ENCODE data around the gene VEGFC. TPM values are rescaled to one million over a fixed set of nuclear protein-coding genes. Genes with fewer than 3 reads are reported as not detected.

VEGFC gene
- polyA plus RNA-seq (2011; rRNA removed) (30.1 and 31.0 TPM in 2 replicates), polyA minus RNA-seq (2011; rRNA and poly(A)+ RNA removed) (35.3 and 35.7 TPM in 2 replicates)

- no peaks in the 10 kb centered on the region for H3K9me3 ChIP-seq (ENCODE audit: control insufficient read depth, insufficient read depth, low read length)
- TF ChIP-seq, protein P1, sequence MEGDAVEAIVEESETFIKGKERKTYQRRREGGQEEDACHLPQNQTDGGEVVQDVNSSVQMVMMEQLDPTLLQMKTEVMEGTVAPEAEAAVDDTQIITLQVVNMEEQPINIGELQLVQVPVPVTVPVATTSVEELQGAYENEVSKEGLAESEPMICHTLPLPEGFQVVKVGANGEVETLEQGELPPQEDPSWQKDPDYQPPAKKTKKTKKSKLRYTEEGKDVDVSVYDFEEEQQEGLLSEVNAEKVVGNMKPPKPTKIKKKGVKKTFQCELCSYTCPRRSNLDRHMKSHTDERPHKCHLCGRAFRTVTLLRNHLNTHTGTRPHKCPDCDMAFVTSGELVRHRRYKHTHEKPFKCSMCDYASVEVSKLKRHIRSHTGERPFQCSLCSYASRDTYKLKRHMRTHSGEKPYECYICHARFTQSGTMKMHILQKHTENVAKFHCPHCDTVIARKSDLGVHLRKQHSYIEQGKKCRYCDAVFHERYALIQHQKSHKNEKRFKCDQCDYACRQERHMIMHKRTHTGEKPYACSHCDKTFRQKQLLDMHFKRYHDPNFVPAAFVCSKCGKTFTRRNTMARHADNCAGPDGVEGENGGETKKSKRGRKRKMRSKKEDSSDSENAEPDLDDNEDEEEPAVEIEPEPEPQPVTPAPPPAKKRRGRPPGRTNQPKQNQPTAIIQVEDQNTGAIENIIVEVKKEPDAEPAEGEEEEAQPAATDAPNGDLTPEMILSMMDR (IDR thresholded peaks at IDR 0.05; ENCODE audit: low read depth, low read length): no peak
- peak within 1 kb of the TSS; percentile 77 for H3K27ac ChIP-seq (ENCODE audit: low read depth, low read length)
- peak within 1 kb of the TSS; percentile 85 for H3K4me3 ChIP-seq (ENCODE audit: low read depth, low read length)
- CTCF ChIA-PET: interaction anchor here (0.6 to 4.6 kb wide), 9 partner anchors 10 to 690 kb away, joined by 3 to 32 read pairs (median 3); no protein-coding TSS in a partner anchor
- POLR2A ChIA-PET: interaction anchor here (0.6 to 3.6 kb wide), 8 partner anchors 10 to 369 kb away, joined by 3 to 18 read pairs (median 4); no protein-coding TSS in a partner anchor
- no peak for DNase-seq (ENCODE audit: low read depth, low spot score)
- H3K27me3 ChIP-seq (ENCODE audit: control insufficient read depth, insufficient read depth, low read length): no peaks in the 10 kb centered on the region
These were observed at the start of gene VEGFC for GRCh38 chr4:176792326-176793059. VEGFC (minus strand) TSS chr4:176792922; CDS start chr4:176792311, 611 bp downstream.

DNA sequence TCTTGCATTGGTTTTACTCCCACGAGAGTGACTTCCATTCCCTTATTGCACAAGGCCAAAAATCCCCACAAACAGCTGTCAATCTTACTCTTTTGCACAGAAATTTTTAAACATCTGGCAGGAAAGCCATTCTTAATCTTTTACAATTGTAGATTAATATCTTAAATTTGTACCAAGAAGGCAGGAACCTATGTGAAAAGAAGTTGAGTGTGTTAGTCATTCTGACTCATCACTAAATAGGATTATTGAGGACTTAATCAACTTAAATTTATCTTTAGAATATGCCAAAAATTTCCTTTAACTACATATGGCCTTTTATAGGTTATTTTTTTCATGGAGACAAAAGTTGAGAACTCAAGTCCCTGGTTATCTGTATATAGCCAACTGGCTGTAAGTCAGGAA lies 49.0 kb upstream of the VEGFC start:
- ChIA-PET POLR2A (no interaction called here), CTCF (no interaction called here)
- H3K9me3 ChIP-seq (ENCODE audit: control insufficient read depth, insufficient read depth, low read length): peaks cover 6% of the 10 kb centered on the region; the same call in 1 of the 2 replicates
- no peaks in the 10 kb centered on the region for H3K27me3 ChIP-seq (ENCODE audit: control insufficient read depth, insufficient read depth, low read length)
- H3K4me3 ChIP-seq (ENCODE audit: low read depth, low read length): no peak overlapping the region
- TF ChIP-seq, protein P1 (IDR thresholded peaks at IDR 0.05; ENCODE audit: low read depth, low read length): no peak
- H3K27ac ChIP-seq (ENCODE audit: low read depth, low read length): no peak overlapping the region
- peak; percentile 26 for DNase-seq (ENCODE audit: low read depth, low spot score)

DNA sequence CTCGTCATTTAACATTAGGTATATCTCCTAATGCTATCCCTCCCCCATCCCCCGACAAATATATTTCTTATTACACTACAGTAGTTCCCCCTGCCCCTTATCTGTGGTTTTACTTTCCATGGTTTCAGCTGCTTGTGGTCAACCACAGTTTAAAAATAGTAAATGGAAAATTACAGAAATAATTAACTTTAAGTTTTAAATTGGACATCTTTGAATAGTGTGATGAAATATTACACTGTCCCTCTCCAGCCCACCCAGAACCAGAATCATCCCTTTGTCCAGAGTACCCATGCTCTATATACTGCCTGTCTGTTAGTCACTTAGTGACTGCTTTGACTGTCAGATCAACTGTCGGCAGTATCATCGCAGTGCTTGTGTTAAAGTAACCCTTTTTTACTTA lies 47.4 kb upstream of the VEGFC start:
- DNase-seq (ENCODE audit: low read depth, low spot score): no peak
- Histone ChIP-seq H3K27me3 (ENCODE audit: control insufficient read depth, insufficient read depth, low read length) (no peaks in the 10 kb centered on the region), H3K4me3 (ENCODE audit: low read depth, low read length) (no peak overlapping the region), H3K27ac (ENCODE audit: low read depth, low read length) (no peak overlapping the region), H3K9me3 (ENCODE audit: control insufficient read depth, insufficient read depth, low read length) (peaks cover 6% of the 10 kb centered on the region; the same call in 1 of the 2 replicates)
- POLR2A ChIA-PET: interaction anchor here (1.5 kb wide), 1 partner anchor 43 kb away, joined by 4 read pairs; no protein-coding TSS in a partner anchor
- TF ChIP-seq, protein P1 (IDR thresholded peaks at IDR 0.05; ENCODE audit: low read depth, low read length): no peak
- CTCF ChIA-PET: interaction anchor here (1.2 to 2.2 kb wide), 2 partner anchors 207 to 463 kb away, joined by 3 to 9 read pairs; no protein-coding TSS in a partner anchor

DNA sequence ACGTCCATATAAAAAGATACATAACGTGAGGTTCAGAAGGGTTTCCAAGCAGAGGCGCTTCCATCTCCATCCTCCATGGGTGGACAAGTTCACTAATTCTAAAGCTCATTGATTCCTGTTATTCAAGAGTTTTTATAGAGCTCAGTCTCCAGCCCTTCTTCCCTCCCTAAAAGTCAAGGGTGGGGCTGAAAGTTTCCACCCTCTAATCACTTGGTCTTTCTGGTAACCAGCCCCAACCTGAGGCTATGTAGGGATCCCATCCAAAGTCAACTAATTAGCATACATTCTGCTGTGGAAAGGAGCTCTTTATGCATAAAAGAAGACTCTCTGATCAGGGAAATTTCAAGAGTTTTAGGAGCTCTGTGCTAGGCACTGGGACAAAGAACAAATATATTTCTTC lies 46.9 kb upstream of the VEGFC start:
- Histone ChIP-seq H3K27ac (ENCODE audit: low read depth, low read length) (no peak overlapping the region), H3K9me3 (ENCODE audit: control insufficient read depth, insufficient read depth, low read length) (peaks cover 1% of the 10 kb centered on the region; the same call in 1 of the 2 replicates), H3K4me3 (ENCODE audit: low read depth, low read length) (no peak overlapping the region), H3K27me3 (ENCODE audit: control insufficient read depth, insufficient read depth, low read length) (no peaks in the 10 kb centered on the region)
- DNase-seq (ENCODE audit: low read depth, low spot score): no peak
- ChIA-PET POLR2A (interaction anchor here (1.5 kb wide), 1 partner anchor 44 kb away, joined by 4 read pairs; no protein-coding TSS in a partner anchor), CTCF (interaction anchor here (1.2 to 2.2 kb wide), 2 partner anchors 208 to 463 kb away, joined by 3 to 9 read pairs; no protein-coding TSS in a partner anchor)
- TF ChIP-seq, protein P1 (IDR thresholded peaks at IDR 0.05; ENCODE audit: low read depth, low read length): no peak

All from AG04450 (cell line).